ENCODE data around the gene REM1. TPM values are rescaled to one million over a fixed set of nuclear protein-coding genes. Genes with fewer than 3 reads are reported as not detected.
A peak's percentile ranks its signal among the peaks of the same experiment; 100 is the strongest.
"Not testable (repeated sequence)": the region's sequence is repeated elsewhere in the genome, so short reads cannot be mapped to it uniquely, and the experiment has no call there.

The REM1 gene
- total RNA-seq, 1 donor from 2014 or later = not detected

DNA sequence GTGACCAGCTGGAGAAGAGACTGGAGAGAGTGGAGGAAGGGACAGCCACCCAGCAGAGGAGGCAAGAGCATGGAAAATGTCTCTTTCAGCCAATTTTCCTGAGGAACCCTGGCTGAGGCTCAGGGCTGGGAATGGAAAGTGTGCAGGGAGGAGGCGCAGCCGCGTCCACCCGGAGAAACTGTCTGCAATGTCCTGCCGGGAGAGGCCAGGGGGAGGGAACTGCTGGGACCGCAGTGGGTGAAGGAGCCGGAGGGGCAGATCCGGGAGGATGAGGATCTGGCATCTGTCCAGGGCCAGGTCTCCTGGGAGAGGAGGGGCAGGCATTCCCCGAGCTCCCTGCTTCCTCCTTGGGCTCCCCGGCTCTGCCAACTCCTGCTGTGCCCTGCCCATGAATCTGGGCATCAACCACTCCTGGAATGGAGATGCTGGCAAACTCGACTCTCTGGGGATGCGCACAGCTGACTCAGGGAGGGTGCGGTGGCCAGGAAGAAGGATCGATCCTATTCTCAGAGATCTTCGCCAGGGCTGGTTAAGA, 21.7 kb downstream of the REM1 start:
- no peak overlapping the region for H3K4me3 Mint-ChIP-seq (ENCODE audit: low read depth)
- H3K27ac Mint-ChIP-seq = no peak overlapping the region
- H3K4me1 Mint-ChIP-seq (ENCODE audit: low read depth) = no peaks in the 10 kb centered on the region
- no peaks in the 10 kb centered on the region for H3K36me3 Mint-ChIP-seq (ENCODE audit: low read depth)
- H3K27me3 Mint-ChIP-seq (ENCODE audit: low read depth) = peaks cover 23% of the 10 kb centered on the region
- H3K9me3 Mint-ChIP-seq = no peaks in the 10 kb centered on the region
- intact Hi-C loops (cut with micrococcal nuclease) = no loop called here
- no peak for DNase-seq (ENCODE audit: low spot score)

GRCh38 chr20:31497838-31498540, 22.9 kb downstream of the REM1 start:
- no peaks in the 10 kb centered on the region for H3K9me3 Mint-ChIP-seq
- no peak overlapping the region for H3K4me3 Mint-ChIP-seq (ENCODE audit: low read depth)
- no peaks in the 10 kb centered on the region for H3K4me1 Mint-ChIP-seq (ENCODE audit: low read depth)
- H3K27me3 Mint-ChIP-seq (ENCODE audit: low read depth) = peaks cover 23% of the 10 kb centered on the region
- no peak overlapping the region for H3K27ac Mint-ChIP-seq
- H3K36me3 Mint-ChIP-seq (ENCODE audit: low read depth) = no peaks in the 10 kb centered on the region
- intact Hi-C loops (cut with micrococcal nuclease) = no loop called here
- DNase-seq (ENCODE audit: low spot score) = no peak

- intact Hi-C loops (cut with micrococcal nuclease) = no loop called here
- Mint-ChIP-seq H3K4me3 (ENCODE audit: low read depth) (no peak overlapping the region), H3K27me3 (ENCODE audit: low read depth) (peaks cover 16% of the 10 kb centered on the region), H3K9me3 (no peaks in the 10 kb centered on the region), H3K4me1 (ENCODE audit: low read depth) (no peaks in the 10 kb centered on the region), H3K27ac (no peak overlapping the region), H3K36me3 (ENCODE audit: low read depth) (no peaks in the 10 kb centered on the region)
- no peak for DNase-seq (ENCODE audit: low spot score)
Measured at GRCh38 chr20:31500527-31500926, 25.4 kb downstream of the REM1 start.

DNA sequence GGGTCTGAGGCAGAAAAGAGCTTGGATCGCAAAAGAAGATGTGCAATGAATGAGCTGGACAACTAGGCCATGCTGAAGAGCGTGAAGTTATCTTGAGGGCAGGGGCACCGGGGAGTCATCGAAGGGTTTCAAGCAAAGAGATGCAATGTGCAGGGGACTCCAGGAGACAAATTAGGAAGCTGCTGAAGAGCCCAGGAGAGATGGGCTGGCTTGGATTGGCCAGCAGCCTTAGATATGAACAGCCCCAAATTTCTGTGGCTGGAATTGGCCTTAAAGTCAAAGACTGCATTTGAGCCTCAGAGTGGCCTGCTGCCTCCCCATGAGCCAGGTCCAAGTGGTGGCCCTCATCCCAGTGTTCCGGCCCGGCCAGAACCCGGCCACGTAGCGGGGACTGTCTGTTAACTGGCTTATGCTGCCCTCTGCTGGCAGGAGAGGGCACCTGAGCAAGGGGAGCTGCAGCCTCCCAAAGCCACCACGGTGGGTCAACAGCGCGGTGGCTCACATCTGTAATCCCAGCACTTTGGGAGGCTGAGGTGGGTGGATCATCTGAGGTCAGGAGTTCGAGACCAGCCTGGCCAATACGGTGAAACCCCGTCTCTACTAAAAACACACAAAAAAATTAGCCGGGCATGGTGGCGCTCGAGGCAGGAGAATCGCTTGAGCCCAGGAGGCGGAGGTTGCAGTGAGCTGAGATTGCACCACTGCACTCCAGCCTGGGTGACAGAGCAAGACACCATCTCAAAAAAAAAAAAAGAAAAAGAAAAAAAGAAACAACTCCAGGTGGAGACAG, 28.0 kb downstream of the REM1 start:
- H3K4me3 Mint-ChIP-seq (ENCODE audit: low read depth); H3K4me1 Mint-ChIP-seq (ENCODE audit: low read depth); H3K27me3 Mint-ChIP-seq (ENCODE audit: low read depth); H3K27ac Mint-ChIP-seq; H3K36me3 Mint-ChIP-seq (ENCODE audit: low read depth); H3K9me3 Mint-ChIP-seq: not testable (repeated sequence)
- peak; percentile 48 for DNase-seq (ENCODE audit: low spot score)
- intact Hi-C loops (cut with micrococcal nuclease) = loop anchor here (1.0 kb wide), 1 partner anchor 43 kb away; no protein-coding TSS in a partner anchor

- no peak overlapping the region for H3K4me3 Mint-ChIP-seq (ENCODE audit: low read depth)
- no peaks in the 10 kb centered on the region for H3K9me3 Mint-ChIP-seq
- intact Hi-C loops (cut with micrococcal nuclease) = no loop called here
- no peaks in the 10 kb centered on the region for H3K4me1 Mint-ChIP-seq (ENCODE audit: low read depth)
- DNase-seq (ENCODE audit: low spot score) = no peak
- no peak overlapping the region for H3K27ac Mint-ChIP-seq
- peaks cover 15% of the 10 kb centered on the region for H3K27me3 Mint-ChIP-seq (ENCODE audit: low read depth)
- H3K36me3 Mint-ChIP-seq (ENCODE audit: low read depth) = no peaks in the 10 kb centered on the region
Measured at GRCh38 chr20:31505903-31506302, 30.8 kb downstream of the REM1 start.

DNA sequence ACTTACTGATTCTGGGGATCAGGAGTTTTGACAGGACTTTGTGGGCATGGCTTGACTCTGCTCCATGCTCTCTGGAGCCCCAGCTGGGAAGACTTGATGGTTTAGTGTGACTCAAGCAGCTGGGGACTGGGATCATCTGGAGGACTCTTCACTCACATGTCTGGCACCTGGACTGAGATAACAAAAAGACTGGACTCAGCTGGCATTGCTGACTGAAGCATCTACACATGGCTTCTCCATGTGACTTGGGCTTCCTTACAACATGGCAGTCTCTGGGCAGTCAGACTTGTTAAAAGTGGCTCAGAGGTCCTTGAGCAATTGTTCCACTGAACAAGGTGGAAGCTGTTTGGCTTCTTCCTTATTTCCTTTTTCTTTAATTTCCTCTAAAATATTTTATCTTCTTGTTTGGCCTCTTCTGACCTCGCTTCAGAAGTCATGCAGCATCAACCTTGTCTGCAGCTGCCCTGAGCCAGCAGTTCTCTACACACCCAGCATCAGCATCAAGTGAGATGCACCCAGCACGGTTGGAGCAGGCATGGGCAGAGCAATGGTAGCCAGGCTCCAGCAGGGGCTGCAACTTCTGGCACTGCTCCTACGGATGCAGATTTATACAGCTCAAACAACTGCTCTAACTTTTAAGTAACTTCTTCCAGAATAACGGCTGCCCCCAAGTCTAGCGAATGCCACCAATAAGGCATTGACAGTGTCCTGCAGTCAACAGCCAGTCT, 33.6 kb downstream of the REM1 start:
- H3K4me1 Mint-ChIP-seq (ENCODE audit: low read depth) = no peaks in the 10 kb centered on the region
- no peak overlapping the region for H3K27ac Mint-ChIP-seq
- H3K4me3 Mint-ChIP-seq (ENCODE audit: low read depth) = no peak overlapping the region
- H3K9me3 Mint-ChIP-seq = no peaks in the 10 kb centered on the region
- no peak for DNase-seq (ENCODE audit: low spot score)
- intact Hi-C loops (cut with micrococcal nuclease) = no loop called here
- no peaks in the 10 kb centered on the region for H3K36me3 Mint-ChIP-seq (ENCODE audit: low read depth)
- H3K27me3 Mint-ChIP-seq (ENCODE audit: low read depth) = peaks cover 13% of the 10 kb centered on the region

- H3K4me3 Mint-ChIP-seq (ENCODE audit: low read depth) = peak within 1 kb of the TSS; percentile 61
- intact Hi-C loops (cut with micrococcal nuclease) = loop anchor here (1.0 to 10.0 kb wide), 2 partner anchors 28 to 210 kb away; partner anchors contain the start of gene BCL2L1
- no peaks in the 10 kb centered on the region for H3K9me3 Mint-ChIP-seq
- peaks cover 2% of the 10 kb centered on the region for H3K4me1 Mint-ChIP-seq (ENCODE audit: low read depth)
- H3K27ac Mint-ChIP-seq = no peak within 1 kb of the TSS
- H3K27me3 Mint-ChIP-seq (ENCODE audit: low read depth) = peaks cover 2% of the 10 kb centered on the region
- peak; percentile 86 for DNase-seq (ENCODE audit: low spot score)
- peaks cover 8% of the 10 kb centered on the region for H3K36me3 Mint-ChIP-seq (ENCODE audit: low read depth)
Measured at GRCh38 chr20:31514154-31515071, 39.3 kb downstream of the REM1 start, which contains the start of gene HM13. TSS of gene HM13 (plus strand) at chr20:31514442. CDS start at chr20:31514552, 110 bp downstream.

- no peaks in the 10 kb centered on the region for H3K9me3 Mint-ChIP-seq
- no peak overlapping the region for H3K27ac Mint-ChIP-seq
- peaks cover 14% of the 10 kb centered on the region for H3K36me3 Mint-ChIP-seq (ENCODE audit: low read depth)
- H3K27me3 Mint-ChIP-seq (ENCODE audit: low read depth) = peaks cover 2% of the 10 kb centered on the region
- DNase-seq (ENCODE audit: low spot score) = no peak
- intact Hi-C loops (cut with micrococcal nuclease) = loop anchor here (10.0 kb wide), 1 partner anchor 210 kb away; the partner anchor contains the start of gene BCL2L1
- H3K4me3 Mint-ChIP-seq (ENCODE audit: low read depth) = no peak overlapping the region
- peaks cover 2% of the 10 kb centered on the region for H3K4me1 Mint-ChIP-seq (ENCODE audit: low read depth)
Measured at GRCh38 chr20:31515072-31515774, 40.1 kb downstream of the REM1 start.

- Mint-ChIP-seq H3K9me3 (no peaks in the 10 kb centered on the region), H3K4me3 (ENCODE audit: low read depth) (no peak overlapping the region), H3K36me3 (ENCODE audit: low read depth) (peaks cover 19% of the 10 kb centered on the region), H3K27me3 (ENCODE audit: low read depth) (no peaks in the 10 kb centered on the region), H3K4me1 (ENCODE audit: low read depth) (peaks cover 6% of the 10 kb centered on the region), H3K27ac (no peak overlapping the region)
- intact Hi-C loops (cut with micrococcal nuclease) = loop anchor here (10.0 kb wide), 1 partner anchor 209 kb away; the partner anchor contains the start of gene BCL2L1
- peak; percentile 14 for DNase-seq (ENCODE audit: low spot score)
Measured at GRCh38 chr20:31515775-31516107, 40.7 kb downstream of the REM1 start.

DNA sequence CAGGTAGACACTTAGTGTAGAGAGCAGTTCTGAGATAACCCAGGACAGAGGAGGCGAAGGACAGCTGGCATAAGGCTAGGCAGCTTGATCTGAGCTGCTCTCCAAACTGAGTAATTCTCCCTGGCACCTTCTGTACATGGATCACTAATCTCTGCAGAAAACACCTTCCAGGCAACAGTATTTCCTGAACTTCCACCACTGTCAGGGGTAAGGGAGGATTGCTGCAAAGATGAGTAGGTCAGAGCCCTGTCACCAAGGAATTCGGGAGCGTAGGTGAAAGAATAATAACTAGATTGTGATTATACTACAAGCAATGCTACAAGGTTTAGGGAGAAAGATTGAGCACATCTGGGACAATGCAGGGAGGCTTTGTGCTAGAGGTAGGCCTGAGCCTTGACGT, 41.1 kb downstream of the REM1 start:
- peaks cover 22% of the 10 kb centered on the region for H3K36me3 Mint-ChIP-seq (ENCODE audit: low read depth)
- H3K9me3 Mint-ChIP-seq = no peaks in the 10 kb centered on the region
- intact Hi-C loops (cut with micrococcal nuclease) = loop anchor here (10.0 kb wide), 1 partner anchor 209 kb away; the partner anchor contains the start of gene BCL2L1
- no peaks in the 10 kb centered on the region for H3K27me3 Mint-ChIP-seq (ENCODE audit: low read depth)
- no peak overlapping the region for H3K27ac Mint-ChIP-seq
- no peak overlapping the region for H3K4me3 Mint-ChIP-seq (ENCODE audit: low read depth)
- DNase-seq (ENCODE audit: low spot score) = no peak
- H3K4me1 Mint-ChIP-seq (ENCODE audit: low read depth) = peaks cover 8% of the 10 kb centered on the region

- H3K27me3 Mint-ChIP-seq (ENCODE audit: low read depth) = no peaks in the 10 kb centered on the region
- H3K9me3 Mint-ChIP-seq = no peaks in the 10 kb centered on the region
- H3K36me3 Mint-ChIP-seq (ENCODE audit: low read depth) = peaks cover 24% of the 10 kb centered on the region
- H3K4me3 Mint-ChIP-seq (ENCODE audit: low read depth) = no peak overlapping the region
- no peak overlapping the region for H3K27ac Mint-ChIP-seq
- intact Hi-C loops (cut with micrococcal nuclease) = loop anchor here (10.0 kb wide), 1 partner anchor 208 kb away; the partner anchor contains the start of gene BCL2L1
- DNase-seq (ENCODE audit: low spot score) = no peak
- H3K4me1 Mint-ChIP-seq (ENCODE audit: low read depth) = peaks cover 8% of the 10 kb centered on the region
Measured at GRCh38 chr20:31516651-31517050, 41.6 kb downstream of the REM1 start.
